T-helper 22 cell (primary cell): ENCODE data around the gene PTPN23.
"Not testable (repeated sequence)": the region's sequence is repeated elsewhere in the genome, so short reads cannot be mapped to it uniquely, and the experiment has no call there.

Experiments
- DNase-seq: peaks from one replicate; pipeline ENCODE4 v3.0.0-alpha.2; 2020; ENCODE audit warnings: low read depth

PTPN23 gene

DNA sequence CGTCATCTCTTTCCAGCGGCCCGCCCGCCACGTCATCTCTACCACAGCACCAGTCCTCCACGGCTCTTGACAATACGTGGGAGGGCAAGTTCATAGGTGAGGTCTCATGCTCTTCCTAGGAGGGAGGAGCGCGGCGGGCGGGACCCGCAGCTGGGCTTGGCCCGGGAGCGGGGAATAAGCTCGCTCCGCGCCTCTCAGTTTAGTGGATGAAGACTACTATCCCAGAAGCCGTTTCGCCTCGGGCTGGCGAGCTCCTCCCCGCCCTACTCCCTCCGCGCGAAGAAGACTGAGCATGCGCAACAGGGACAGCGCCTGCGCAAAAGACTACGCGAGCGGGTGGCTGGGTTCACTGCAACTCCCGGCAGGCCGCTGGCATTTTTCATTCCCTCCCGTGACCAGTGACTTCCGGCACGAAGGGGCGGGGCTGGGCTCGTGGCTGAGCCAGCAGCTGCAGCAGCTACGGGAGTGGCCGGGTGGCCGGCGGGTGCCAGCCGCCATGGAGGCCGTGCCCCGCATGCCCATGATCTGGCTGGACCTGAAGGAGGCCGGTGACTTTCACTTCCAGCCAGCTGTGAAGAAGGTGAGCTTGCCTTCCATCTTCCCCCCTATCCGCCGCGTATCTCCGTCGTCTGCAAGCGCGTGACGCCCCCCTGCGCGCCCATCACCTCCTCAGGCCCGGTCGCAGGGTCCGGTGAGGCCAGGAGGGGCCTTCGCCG is at the start of gene PTPN23:
TSS of gene PTPN23 (plus strand) at position 421 of the 716 bp plus-strand sequence. CDS start at position 497, 76 bp downstream.
- peak; percentile 97 for DNase-seq

- DNase-seq: no peak
Observed at GRCh38 chr3:47333907-47334306, 46.9 kb upstream of the PTPN23 start.

- DNase-seq: no peak
Observed at GRCh38 chr3:47337656-47338055, 43.2 kb upstream of the PTPN23 start.

- DNase-seq: no peak
Observed at GRCh38 chr3:47339951-47340350, 40.9 kb upstream of the PTPN23 start.

GRCh38 chr3:47340866-47341265 is 40.0 kb upstream of the PTPN23 start:
- DNase-seq: no peak

DNA sequence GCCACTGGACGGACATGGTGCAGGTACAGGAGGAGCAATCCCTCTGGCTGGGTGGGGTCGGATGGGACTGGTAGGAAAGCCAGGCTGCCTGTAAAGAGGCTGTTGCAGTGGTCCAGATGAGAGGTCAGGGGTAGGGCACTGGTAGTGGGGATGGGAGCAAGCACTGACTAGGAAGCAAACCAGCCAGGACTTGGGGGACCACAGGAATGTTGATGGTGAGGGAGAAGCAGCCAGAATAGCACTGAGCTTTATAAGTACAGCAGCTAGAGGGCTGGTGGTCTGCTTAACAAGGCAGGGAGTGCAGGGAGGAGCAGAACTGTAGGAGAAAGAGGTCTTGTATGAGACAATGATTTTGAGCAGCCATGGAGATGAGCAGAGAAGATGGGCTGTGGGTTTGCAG is 38.7 kb upstream of the PTPN23 start:
- DNase-seq: no peak

- DNase-seq: no peak
Observed at GRCh38 chr3:47342812-47343211, 38.0 kb upstream of the PTPN23 start.

GRCh38 chr3:47343471-47343971 is 37.3 kb upstream of the PTPN23 start:
- no peak for DNase-seq

DNA sequence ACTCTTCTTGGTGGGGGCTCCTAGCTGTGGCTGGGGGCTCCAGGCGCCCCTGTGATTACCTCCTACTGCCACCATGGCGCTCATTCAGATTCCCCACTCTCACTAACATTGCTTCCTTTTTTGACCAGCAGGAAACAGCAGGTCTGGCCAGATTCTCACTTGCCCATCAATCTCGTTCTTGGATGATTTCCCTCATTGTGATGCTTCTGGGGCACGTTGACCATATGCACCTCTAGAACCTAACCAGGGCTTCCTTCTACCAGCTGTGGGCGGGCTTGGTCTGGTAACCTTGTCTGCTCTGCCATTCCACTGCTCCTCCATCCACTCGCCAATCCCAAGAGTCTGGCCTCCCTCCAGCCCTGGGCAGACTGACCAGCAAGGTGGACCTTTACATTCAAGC is 35.9 kb upstream of the PTPN23 start:
- no peak for DNase-seq

DNA sequence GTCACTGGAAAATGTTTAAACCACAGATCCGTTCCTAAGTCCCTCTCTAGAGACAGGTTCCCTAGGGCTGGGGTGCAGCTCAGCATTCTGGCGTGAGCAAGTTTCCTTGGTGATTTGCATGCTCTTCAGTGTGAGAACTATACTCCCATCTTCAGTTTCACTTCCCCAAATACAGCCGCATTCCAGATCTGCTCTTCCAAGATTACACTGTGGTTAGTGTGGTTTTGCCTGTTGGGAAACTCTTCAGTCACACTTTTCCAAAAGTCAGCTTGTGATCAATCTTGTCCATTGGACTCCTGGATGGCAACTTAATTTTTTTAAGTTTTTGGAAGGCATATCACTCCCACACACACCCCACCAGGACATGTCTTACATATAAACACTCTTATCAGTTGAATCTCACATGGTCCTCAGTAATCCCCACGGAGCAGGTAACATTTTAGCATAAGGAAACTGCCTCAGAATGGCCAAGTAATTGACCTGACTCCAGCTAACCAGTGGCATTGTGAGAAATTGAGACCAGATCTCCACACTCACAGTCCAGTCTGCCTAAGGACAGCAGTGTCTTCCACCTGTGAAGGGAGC is 33.5 kb upstream of the PTPN23 start:
- DNase-seq: no peak

GRCh38 chr3:47348411-47349154 is 32.2 kb upstream of the PTPN23 start:
- DNase-seq: no peak

DNA sequence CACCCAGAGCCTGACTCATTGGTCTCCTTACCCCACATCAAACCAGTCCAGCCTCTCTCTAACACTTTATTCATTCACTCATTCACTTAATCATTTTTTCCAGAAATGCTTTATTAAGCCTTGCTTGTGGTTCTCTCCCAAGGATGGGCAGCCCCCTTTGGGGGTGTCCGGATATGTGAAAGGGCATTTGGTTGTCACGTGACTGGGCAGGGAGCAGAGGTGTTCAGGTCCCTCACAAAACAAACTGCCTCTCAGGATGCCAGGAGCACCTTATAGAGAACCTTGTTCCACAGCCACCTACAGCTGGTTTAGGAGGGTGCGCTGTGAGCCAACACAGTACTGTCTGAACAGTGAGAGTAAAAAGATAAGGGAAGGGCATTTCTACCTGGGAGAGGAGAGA is 25.8 kb upstream of the PTPN23 start:
- DNase-seq: no peak

- no peak for DNase-seq
Observed at GRCh38 chr3:47356201-47356600, 24.6 kb upstream of the PTPN23 start.

DNA sequence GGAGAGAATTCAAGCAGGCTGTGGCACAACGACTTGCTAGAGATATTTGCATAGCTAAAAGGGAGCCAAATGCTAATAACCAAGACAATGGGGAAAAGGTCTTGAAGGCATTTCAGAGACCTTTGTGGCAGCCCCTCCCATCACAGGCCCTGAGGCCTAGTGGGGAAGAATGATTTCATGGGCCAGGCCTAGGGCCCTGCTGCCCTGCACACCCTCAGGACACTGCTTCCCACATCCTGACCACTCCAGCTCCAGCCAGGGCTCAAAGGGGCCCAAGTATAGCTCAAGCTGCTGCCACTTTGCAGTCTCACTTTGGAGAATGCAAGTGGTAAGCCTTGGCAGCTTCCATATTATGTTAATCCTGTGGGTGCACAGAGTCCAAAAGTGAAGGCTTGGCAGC is 21.5 kb upstream of the PTPN23 start:
- no peak for DNase-seq

DNA sequence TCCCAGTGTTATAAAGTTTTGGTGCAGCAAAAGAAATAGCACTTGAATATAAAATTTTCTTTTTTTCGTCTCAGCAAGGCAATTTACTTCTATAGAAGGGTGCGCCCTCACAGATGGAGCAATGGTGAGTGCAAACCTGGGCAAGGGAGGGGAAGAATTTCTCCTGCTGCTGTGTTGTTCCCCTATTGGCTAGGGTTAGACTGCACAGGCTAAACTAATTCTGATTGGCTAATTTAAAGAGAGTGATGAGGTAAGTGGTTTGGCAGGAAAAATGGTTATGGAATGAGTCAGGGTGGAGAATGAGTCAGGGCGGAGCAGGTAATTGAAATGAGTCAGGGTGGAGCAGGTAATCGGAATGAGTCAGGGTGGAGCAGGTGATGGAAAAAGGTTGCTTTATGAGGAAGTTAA is 20.7 kb upstream of the PTPN23 start:
- DNase-seq: not testable (repeated sequence)

DNA sequence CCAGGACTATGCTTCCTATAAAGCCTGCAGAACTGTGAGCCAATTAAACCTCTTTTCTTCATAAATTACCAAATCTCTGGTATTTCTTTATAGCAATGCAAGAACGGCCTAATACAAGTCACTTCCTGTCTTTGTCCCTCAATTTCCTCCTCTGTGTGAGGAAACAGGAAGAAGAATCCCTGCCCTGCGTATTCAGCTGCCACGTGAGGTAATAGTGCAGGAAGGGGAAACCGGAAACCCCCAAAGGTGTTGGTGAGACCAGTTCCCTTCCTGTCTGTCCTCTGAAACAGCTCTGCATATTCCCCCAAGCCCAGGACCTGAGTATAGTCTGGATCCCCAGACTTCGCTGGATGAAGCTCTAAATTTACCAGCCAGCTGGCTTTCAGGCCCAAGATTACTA is 18.1 kb upstream of the PTPN23 start:
- DNase-seq: no peak

DNA sequence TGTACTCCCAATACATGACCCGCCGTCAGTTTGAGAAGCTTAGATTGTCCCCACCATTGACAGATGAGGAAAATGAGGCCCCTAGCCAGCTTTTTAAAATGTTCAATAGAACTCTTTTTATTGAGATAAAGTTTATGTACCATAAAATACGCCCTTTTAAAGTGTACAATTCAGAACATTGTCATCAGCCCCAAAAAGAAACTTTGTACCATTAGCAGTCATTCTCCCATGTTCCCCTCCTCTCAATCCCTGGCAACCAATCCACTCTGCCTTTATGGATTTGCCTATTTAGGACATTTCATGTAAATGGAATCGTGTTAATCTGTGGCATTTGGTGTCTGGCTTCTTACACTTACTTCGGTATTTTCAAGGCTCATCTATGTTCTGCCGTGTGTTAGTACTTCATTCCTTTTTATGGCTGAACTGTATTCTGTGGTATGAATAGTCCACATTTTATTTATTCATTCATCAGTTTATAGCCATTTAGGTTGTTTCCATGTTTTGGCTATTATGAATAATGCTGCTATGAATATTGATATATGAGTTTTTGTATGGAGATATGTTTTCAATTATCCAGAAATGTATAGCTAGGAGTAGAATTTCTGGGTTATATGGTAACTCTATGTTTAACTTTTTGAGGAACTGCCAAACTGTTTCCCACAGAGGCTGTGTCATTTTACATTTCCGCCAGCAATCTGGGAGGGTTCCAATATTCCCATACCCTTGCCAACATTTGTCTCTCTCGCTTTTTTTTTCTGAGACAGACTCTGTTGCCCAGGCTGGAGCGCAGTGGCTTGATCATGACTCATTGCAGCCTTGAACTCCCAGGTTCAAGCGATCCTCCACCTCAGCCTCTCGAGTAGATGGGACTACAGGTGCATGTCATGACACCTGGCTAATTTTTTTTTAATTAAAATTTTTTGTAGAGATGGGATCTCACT is 15.3 kb upstream of the PTPN23 start:
- no peak for DNase-seq

DNA sequence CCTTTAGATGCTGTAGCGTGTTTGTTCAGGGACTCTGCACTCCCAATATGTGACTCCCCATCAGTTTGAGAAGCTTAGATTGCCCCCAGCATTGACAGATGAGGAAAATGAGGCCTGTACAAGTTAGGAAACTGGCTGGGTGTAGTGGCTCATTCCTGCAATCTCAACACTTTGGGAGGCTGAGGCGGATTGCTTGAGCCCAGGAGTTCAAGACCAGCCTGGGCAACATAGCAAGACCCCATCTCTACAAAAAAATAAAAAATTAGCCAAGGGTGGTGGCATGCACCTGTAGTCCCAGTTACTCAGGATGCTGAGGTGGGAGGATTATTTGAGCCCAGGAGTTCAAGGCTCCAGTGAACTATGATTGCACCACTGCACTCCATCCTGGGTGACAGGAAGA is 14.0 kb upstream of the PTPN23 start:
- no peak for DNase-seq

GRCh38 chr3:47367631-47368030 is 13.2 kb upstream of the PTPN23 start:
- no peak for DNase-seq

- not testable (repeated sequence) for DNase-seq
Observed at GRCh38 chr3:47370020-47370419, 10.8 kb upstream of the PTPN23 start.

DNA sequence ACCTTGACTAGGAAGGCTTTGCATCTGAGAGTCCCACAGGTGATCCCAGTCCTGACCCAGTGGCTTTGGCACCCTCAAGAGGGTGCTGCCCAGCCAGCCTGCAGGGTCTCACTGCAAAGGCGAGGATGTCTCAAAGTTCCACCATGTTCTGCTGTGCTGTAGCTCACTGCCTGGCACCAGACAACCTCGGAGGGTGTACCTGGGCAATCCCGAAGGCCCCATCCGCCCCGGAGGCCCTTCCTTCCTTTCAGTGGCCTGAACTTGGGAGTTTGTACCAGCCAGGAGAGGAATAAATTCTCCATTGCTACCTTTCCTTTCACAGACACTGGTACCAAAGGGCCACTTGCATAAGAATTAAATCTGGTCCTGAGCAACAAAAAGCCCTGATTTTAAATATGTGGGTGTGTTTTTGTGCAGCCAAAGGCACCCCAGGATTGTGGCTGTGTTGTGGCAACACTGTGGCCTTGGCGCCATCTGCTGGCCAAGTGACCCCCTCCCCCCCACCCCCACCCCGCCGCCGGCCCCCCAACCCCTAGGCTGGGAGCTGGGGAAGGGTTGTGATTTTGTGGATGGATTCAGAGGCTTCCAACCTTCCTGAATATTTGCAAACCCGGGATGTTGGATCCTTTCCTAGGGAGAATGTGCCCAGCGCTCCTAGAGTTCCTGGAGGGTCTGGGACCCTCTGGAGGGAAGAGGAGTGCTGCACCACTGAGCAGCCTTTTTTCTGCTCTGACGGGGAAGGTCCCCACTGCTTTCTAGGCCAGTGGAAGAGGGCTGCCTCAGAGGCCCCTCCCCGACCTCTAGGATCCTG is 9.7 kb upstream of the PTPN23 start:
- no peak for DNase-seq
